ENCODE measurements around the gene TOR1AIP1.

TOR1AIP1 gene

GRCh38 chr1:179941454-179941853 is 59.4 kb downstream of the TOR1AIP1 start:
- TF ChIP-seq, protein P1, sequence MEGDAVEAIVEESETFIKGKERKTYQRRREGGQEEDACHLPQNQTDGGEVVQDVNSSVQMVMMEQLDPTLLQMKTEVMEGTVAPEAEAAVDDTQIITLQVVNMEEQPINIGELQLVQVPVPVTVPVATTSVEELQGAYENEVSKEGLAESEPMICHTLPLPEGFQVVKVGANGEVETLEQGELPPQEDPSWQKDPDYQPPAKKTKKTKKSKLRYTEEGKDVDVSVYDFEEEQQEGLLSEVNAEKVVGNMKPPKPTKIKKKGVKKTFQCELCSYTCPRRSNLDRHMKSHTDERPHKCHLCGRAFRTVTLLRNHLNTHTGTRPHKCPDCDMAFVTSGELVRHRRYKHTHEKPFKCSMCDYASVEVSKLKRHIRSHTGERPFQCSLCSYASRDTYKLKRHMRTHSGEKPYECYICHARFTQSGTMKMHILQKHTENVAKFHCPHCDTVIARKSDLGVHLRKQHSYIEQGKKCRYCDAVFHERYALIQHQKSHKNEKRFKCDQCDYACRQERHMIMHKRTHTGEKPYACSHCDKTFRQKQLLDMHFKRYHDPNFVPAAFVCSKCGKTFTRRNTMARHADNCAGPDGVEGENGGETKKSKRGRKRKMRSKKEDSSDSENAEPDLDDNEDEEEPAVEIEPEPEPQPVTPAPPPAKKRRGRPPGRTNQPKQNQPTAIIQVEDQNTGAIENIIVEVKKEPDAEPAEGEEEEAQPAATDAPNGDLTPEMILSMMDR (conservative IDR thresholded peaks at IDR 0.05) = no peak
- H3K27ac ChIP-seq = no peak overlapping the region

- no peak overlapping the region for H3K27ac ChIP-seq
- TF ChIP-seq, protein P1 (conservative IDR thresholded peaks at IDR 0.05) = no peak
Observed at GRCh38 chr1:179950651-179951050, 68.6 kb downstream of the TOR1AIP1 start.

- TF ChIP-seq, protein P1 (conservative IDR thresholded peaks at IDR 0.05) = no peak
- H3K27ac ChIP-seq = no peak overlapping the region
Observed at GRCh38 chr1:179951383-179952144, 69.5 kb downstream of the TOR1AIP1 start.

DNA sequence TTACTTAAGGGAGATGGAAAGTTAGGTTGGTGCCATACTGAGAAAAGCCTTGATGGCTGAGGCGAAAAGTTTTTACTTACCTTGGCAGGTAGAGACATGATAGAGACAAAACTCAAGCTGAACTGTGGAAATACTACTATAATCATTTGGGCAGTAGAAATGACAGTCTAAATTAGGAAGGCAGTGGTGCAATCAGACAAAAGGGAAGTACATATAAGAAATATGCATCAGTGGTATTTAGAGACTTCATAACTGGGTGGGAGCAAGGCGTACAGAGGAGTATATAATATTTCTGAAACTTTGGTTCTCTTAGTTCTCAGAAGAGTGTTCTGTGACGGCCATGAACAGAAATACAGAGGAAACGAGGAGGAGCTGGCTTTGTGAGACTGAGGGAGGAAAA is 70.1 kb downstream of the TOR1AIP1 start:
- H3K27ac ChIP-seq = no peak overlapping the region
- TF ChIP-seq, protein P1 (conservative IDR thresholded peaks at IDR 0.05) = no peak

- peak overlapping the region; percentile 95 for H3K27ac ChIP-seq
Observed at GRCh38 chr1:179953974-179954492, 71.9 kb downstream of the TOR1AIP1 start.

GRCh38 chr1:179954493-179955286 is 72.6 kb downstream of the TOR1AIP1 start, which contains the start of gene CEP350:
Gene CEP350, plus strand, starts transcription at chr1:179954810. Its CDS starts 31,372 bp downstream, at chr1:179986182.
- peak within 1 kb of the TSS; percentile 95 for H3K27ac ChIP-seq
- TF ChIP-seq, protein P1 (conservative IDR thresholded peaks at IDR 0.05) = no peak

More at GRCh38 chr1:179953974-179954492, 71.9 kb downstream of the TOR1AIP1 start:
- TF ChIP-seq, protein P1 (conservative IDR thresholded peaks at IDR 0.05) = peak; percentile 42

DNA sequence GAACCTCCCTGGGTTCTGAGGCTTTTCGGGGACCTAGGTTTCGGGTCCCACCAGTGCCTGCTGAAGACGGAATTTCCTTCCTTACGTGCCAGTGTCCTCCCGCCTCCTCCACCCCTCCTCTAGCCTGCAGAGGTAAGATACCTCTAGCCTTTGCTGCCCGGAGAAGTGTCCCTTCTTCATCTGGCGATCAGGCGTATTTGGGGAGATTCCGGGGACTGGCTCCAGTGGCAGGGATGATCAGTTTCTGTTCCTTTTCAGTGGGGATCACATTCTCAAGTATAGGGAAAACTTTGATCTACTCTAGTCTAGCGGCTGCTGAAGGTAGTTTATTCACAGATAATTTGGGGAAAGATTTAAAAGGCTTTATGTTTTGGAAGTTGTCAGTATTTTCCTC is 73.2 kb downstream of the TOR1AIP1 start:
- peak overlapping the region; percentile 95 for H3K27ac ChIP-seq
- TF ChIP-seq, protein P1 (conservative IDR thresholded peaks at IDR 0.05) = 0 out of 2 replicates have a peak, but pooled peaks have one; percentile 3

All from VCaP (cell line).